Measurements from ENCODE around the gene RALGAPA2. TPM values are rescaled to one million over a fixed set of nuclear protein-coding genes. Genes with fewer than 3 reads are reported as not detected.

Gene RALGAPA2
- total and polyA plus RNA-seq, 3 donors from 2014 or later, result 26.9 to 61.5 (median 59.2) TPM

- DNase-seq, result no peak
Measured at GRCh38 chr20:20399531-20400500, 312.6 kb downstream of the RALGAPA2 start.

DNA sequence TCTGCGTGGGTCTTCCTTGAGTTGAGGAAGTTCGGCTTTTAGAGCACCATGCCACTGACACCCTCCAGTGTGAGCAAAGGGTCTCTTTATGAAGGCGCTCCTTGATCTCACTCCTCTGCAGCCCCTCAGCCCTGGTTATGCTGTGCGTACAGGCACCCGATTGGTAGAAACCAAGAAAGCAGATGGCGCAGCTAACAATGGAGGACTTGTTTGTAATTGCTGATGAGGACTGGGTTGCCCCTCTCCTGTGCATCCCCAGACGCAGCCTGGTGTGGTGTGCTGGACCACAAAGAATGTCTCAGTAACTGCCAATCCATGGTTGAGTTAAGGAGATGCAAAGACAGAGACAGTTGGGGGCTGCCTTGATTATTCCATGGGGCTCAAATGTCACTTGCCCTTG lies 314.3 kb downstream of the RALGAPA2 start:
- intact Hi-C loops (cut with DNase I; ENCODE audit: low total_unique reads), result no loop called here
- Histone ChIP-seq H3K4me3 (no peak overlapping the region), H3K36me3 (ENCODE audit: low read depth, missing control alignments) (no peaks in the 10 kb centered on the region), H3K27me3 (no peaks in the 10 kb centered on the region), H3K27ac (no peak overlapping the region), H3K4me1 (no peaks in the 10 kb centered on the region), H3K9me3 (no peaks in the 10 kb centered on the region)
- WGBS, 2 donors, result 97 to 98% methylated on average over 4 to 7 of the region's 7 CpGs
- no peak for DNase-seq
- TF ChIP-seq CTCF (IDR thresholded peaks at IDR 0.05), result no peak
- TF ChIP-seq POLR2A (IDR thresholded peaks at IDR 0.05), result no peak

More at GRCh38 chr20:20399531-20400500, 312.6 kb downstream of the RALGAPA2 start:
- Histone ChIP-seq H3K27ac (no peak overlapping the region), H3K4me3 (no peak overlapping the region), H3K4me1 (no peaks in the 10 kb centered on the region), H3K9me3 (no peaks in the 10 kb centered on the region), H3K27me3 (no peaks in the 10 kb centered on the region), H3K36me3 (ENCODE audit: low read depth, missing control alignments) (no peaks in the 10 kb centered on the region)
- intact Hi-C loops (cut with DNase I; ENCODE audit: low total_unique reads), result no loop called here
- WGBS, 2 donors, result 88 to 92% methylated on average over 13 of the region's 13 CpGs
- TF ChIP-seq POLR2A (IDR thresholded peaks at IDR 0.05), result no peak
- TF ChIP-seq CTCF (IDR thresholded peaks at IDR 0.05), result no peak

GRCh38 chr20:20396794-20397193 lies 315.6 kb downstream of the RALGAPA2 start:
- no peak for TF ChIP-seq POLR2A (IDR thresholded peaks at IDR 0.05)
- no peak for TF ChIP-seq CTCF (IDR thresholded peaks at IDR 0.05)
- H3K4me3 ChIP-seq, result no peak overlapping the region
- H3K4me1 ChIP-seq, result peaks cover 4% of the 10 kb centered on the region
- no peak for DNase-seq
- H3K27ac ChIP-seq, result no peak overlapping the region
- H3K27me3 ChIP-seq, result no peaks in the 10 kb centered on the region
- H3K36me3 ChIP-seq (ENCODE audit: low read depth, missing control alignments), result no peaks in the 10 kb centered on the region
- H3K9me3 ChIP-seq, result no peaks in the 10 kb centered on the region
- intact Hi-C loops (cut with DNase I; ENCODE audit: low total_unique reads), result no loop called here
- WGBS, 2 donors, result 90 to 93% methylated on average over 3 of the region's 3 CpGs

GRCh38 chr20:20395903-20396568 lies 316.4 kb downstream of the RALGAPA2 start:
- H3K9me3 ChIP-seq, result no peaks in the 10 kb centered on the region
- intact Hi-C loops (cut with DNase I; ENCODE audit: low total_unique reads), result no loop called here
- H3K27me3 ChIP-seq, result no peaks in the 10 kb centered on the region
- H3K36me3 ChIP-seq (ENCODE audit: low read depth, missing control alignments), result no peaks in the 10 kb centered on the region
- TF ChIP-seq CTCF (IDR thresholded peaks at IDR 0.05) (no peak), POLR2A (IDR thresholded peaks at IDR 0.05) (no peak)
- H3K4me1 ChIP-seq, result peaks cover 4% of the 10 kb centered on the region
- DNase-seq, result no peak
- WGBS, 2 donors, result 85 to 93% methylated on average over 23 to 29 of the region's 29 CpGs
- no peak overlapping the region for H3K4me3 ChIP-seq
- H3K27ac ChIP-seq, result no peak overlapping the region

Data from testis (tissue), 3 donors.